HEK293 (cell line): ENCODE data around the gene COQ4.

Source experiments
- CTCF ChIA-PET: fragments of 350-600 bp; formaldehyde crosslinking; extraction: SDS; loops from one replicate; lab custom pipeline; 2021; ENCODE audit warnings: antibody characterized with exemption; lab: Yijun Ruan, JAX
- POLR2A ChIA-PET: fragments of 300-600 bp; formaldehyde crosslinking; extraction: SDS; loops from one replicate; lab custom pipeline; 2020; ENCODE audit warnings: antibody characterized with exemption, inconsistent platforms; lab: Yijun Ruan, JAX
- H3K27ac ChIP-seq: fragments of 200-500 bp; sonication (Bioruptor generic); 2 replicates; pipeline ENCODE4 v1.5.1; 2014; ENCODE audit warnings: low read depth, low read length, control low read depth, inconsistent platforms; ENCODE audit errors: extremely low read depth
- H3K36me3 ChIP-seq, 2 experiments: fragments of 200-500 bp in 1 of 2; sonication (Bioruptor generic) in 1 of 2; 1 replicate in 1 of 2; 2 replicates in 1 of 2; pipeline ENCODE4 v1.5.1; 2014 to 2017; ENCODE audit warnings: inconsistent platforms in 2 of 2, low read length in 2 of 2; ENCODE audit not compliant: control insufficient read depth in 2 of 2, insufficient read depth in 1 of 2
- H3K4me1 ChIP-seq: fragments of 200-500 bp; sonication (Bioruptor generic); 2 replicates; pipeline ENCODE4 v1.5.1; 2014; ENCODE audit warnings: mild to moderate bottlenecking, low read length, inconsistent platforms; ENCODE audit not compliant: control insufficient read depth, insufficient read depth
- H3K4me3 ChIP-seq: 2 replicates; pipeline ENCODE4 v1.5.1; 2011; ENCODE audit warnings: low read depth, mild to moderate bottlenecking, control low read depth, low read length, moderate library complexity
- H3K9me3 ChIP-seq: fragments of 200-500 bp; sonication (Bioruptor generic); 2 replicates; pipeline ENCODE4 v1.5.1; 2014; ENCODE audit warnings: low read depth, low read length, inconsistent platforms; ENCODE audit not compliant: control insufficient read depth, insufficient read depth
- EGR2 ChIP-seq: fragments of 450-650 bp; formaldehyde crosslinking; IDR thresholded peaks from 2 replicates; pipeline ENCODE4 v1.5.1; 2016; ENCODE audit warnings: low read depth, missing biosample characterization, missing genetic modification characterization
- GLI2 ChIP-seq: fragments of 450-650 bp; formaldehyde crosslinking; IDR thresholded peaks from 2 replicates; pipeline ENCODE4; 2017; ENCODE audit warnings: missing biosample characterization, missing genetic modification characterization, low read depth, borderline replicate concordance
- KLF1 ChIP-seq: fragments of 450-650 bp; formaldehyde crosslinking; IDR thresholded peaks from 2 replicates; pipeline ENCODE4 v1.5.1; 2016; ENCODE audit warnings: missing biosample characterization, missing genetic modification characterization
- KLF16 ChIP-seq: fragments of 450-650 bp; formaldehyde crosslinking; IDR thresholded peaks from 2 replicates; pipeline ENCODE4 v1.5.1; 2017; ENCODE audit warnings: missing biosample characterization, missing genetic modification characterization
- MEIS1 ChIP-seq: sonication (generic); formaldehyde crosslinking; IDR thresholded peaks from 2 replicates; pipeline ENCODE4 v1.8.1; 2022; ENCODE audit warnings: missing genetic modification reagents, mild to moderate bottlenecking, borderline replicate concordance
- ZBTB20 ChIP-seq: fragments of 450-650 bp; formaldehyde crosslinking; IDR thresholded peaks from 2 replicates; pipeline ENCODE4 v1.5.1; 2016; ENCODE audit warnings: missing biosample characterization, missing genetic modification characterization
- ZNF133 ChIP-seq: fragments of 450-650 bp; formaldehyde crosslinking; IDR thresholded peaks from 2 replicates; pipeline ENCODE4 v1.5.1; 2016; ENCODE audit warnings: missing biosample characterization, missing genetic modification characterization
- ZNF146 ChIP-seq: fragments of 450-650 bp; formaldehyde crosslinking; IDR thresholded peaks from 2 replicates; pipeline ENCODE4 v1.5.1; 2016; ENCODE audit warnings: missing biosample characterization, missing genetic modification characterization
- ZNF2 ChIP-seq: fragments of 450-650 bp; formaldehyde crosslinking; IDR thresholded peaks from 2 replicates; pipeline ENCODE4 v1.5.1; 2016; ENCODE audit warnings: missing biosample characterization, missing genetic modification characterization
- ZNF335 ChIP-seq: fragments of 450-650 bp; formaldehyde crosslinking; conservative IDR thresholded peaks from 2 replicates; pipeline ENCODE4 v1.5.1; 2016; ENCODE audit warnings: missing biosample characterization, missing genetic modification characterization
- ZNF48 ChIP-seq: fragments of 450-650 bp; formaldehyde crosslinking; IDR thresholded peaks from 2 replicates; pipeline ENCODE4 v1.5.1; 2016; ENCODE audit warnings: missing biosample characterization, missing genetic modification characterization
- ZNF600 ChIP-seq: fragments of 450-650 bp; formaldehyde crosslinking; IDR thresholded peaks from 2 replicates; pipeline ENCODE4 v1.5.1; 2016; ENCODE audit warnings: missing biosample characterization, missing genetic modification characterization
- ZNF621 ChIP-seq: fragments of 450-650 bp; formaldehyde crosslinking; IDR thresholded peaks from 2 replicates; pipeline ENCODE4 v1.5.1; 2017; ENCODE audit warnings: missing biosample characterization, missing genetic modification characterization
- ZNF664 ChIP-seq: fragments of 450-650 bp; formaldehyde crosslinking; IDR thresholded peaks from 2 replicates; pipeline ENCODE4 v1.5.1; 2016; ENCODE audit warnings: missing biosample characterization, missing genetic modification characterization
- ZNF670 ChIP-seq: fragments of 450-650 bp; formaldehyde crosslinking; IDR thresholded peaks from 2 replicates; pipeline ENCODE4 v1.5.1; 2016; ENCODE audit warnings: missing biosample characterization, missing genetic modification characterization, low read depth
- ZNF747 ChIP-seq: fragments of 450-650 bp; formaldehyde crosslinking; IDR thresholded peaks from 2 replicates; pipeline ENCODE4 v1.5.1; 2016; ENCODE audit warnings: missing biosample characterization, missing genetic modification characterization
- ZNF843 ChIP-seq: fragments of 450-650 bp; formaldehyde crosslinking; IDR thresholded peaks from 2 replicates; pipeline ENCODE4 v1.5.1; 2016; ENCODE audit warnings: missing biosample characterization, missing genetic modification characterization
- TF ChIP-seq, protein P1 (sequence below): fragments of 450-650 bp; formaldehyde crosslinking; IDR thresholded peaks from 2 replicates; pipeline ENCODE4; 2016; ENCODE audit warnings: missing biosample characterization, missing genetic modification characterization
- TF ChIP-seq, protein P2 (sequence below): fragments of 450-650 bp; formaldehyde crosslinking; IDR thresholded peaks from 2 replicates; pipeline ENCODE4 v1.5.1; 2016; ENCODE audit warnings: missing biosample characterization, missing genetic modification characterization
- TF ChIP-seq, protein P3 (sequence below): fragments of 450-650 bp; IDR thresholded peaks from 2 replicates; pipeline ENCODE4 v1.5.1; 2018; ENCODE audit warnings: missing biosample characterization, missing genetic modification characterization
- TF ChIP-seq, protein P4 (sequence below): fragments of 450-650 bp; formaldehyde crosslinking; IDR thresholded peaks from 2 replicates; pipeline ENCODE4 v1.5.1; 2017; ENCODE audit warnings: missing biosample characterization, missing genetic modification characterization
- TF ChIP-seq, protein P5 (sequence below): sonication (generic); formaldehyde crosslinking; IDR thresholded peaks from 2 replicates; pipeline ENCODE4 v1.8.1; 2022; ENCODE audit warnings: mild to moderate bottlenecking, moderate library complexity, missing genetic modification reagents
- TF ChIP-seq, protein P6 (sequence below): fragments of 450-650 bp; formaldehyde crosslinking; IDR thresholded peaks from 2 replicates; pipeline ENCODE4 v1.5.1; 2016; ENCODE audit warnings: missing biosample characterization, missing genetic modification characterization, borderline replicate concordance
- TF ChIP-seq, protein P7 (sequence below): fragments of 450-650 bp; formaldehyde crosslinking; IDR thresholded peaks from 2 replicates; pipeline ENCODE4 v1.5.1; 2017; ENCODE audit warnings: missing biosample characterization, missing genetic modification characterization

Gene COQ4

DNA sequence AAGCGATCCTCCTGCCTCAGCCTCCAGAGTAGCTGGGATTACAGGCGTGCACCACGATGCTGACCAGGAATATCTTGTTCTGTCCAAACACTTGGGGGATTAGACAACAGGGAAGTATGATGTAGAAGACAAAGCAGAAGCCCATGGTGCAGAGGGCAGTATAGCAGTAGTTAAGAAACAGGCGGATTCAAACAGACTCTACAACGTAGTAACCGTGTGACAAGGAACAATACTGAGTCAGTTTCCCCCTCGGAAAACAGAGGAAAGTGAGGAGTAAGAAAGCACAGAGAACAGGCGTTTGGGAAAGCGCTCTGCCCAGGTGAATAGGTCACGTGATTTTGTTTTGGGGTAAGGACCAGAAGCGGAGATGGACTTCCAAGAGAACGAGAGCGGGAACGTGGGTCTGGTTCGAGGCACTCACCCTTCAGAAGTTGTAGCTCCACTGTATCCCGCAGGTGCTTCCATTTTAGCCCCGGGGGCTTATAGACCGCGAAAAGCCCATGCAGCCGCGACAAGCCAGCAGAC lies 698 bp upstream of the COQ4 start:
- CTCF ChIA-PET: interaction anchor here (0.7 to 1.0 kb wide), 2 partner anchors 19 to 30 kb away, joined by 4 to 10 read pairs; no protein-coding TSS in a partner anchor
- Histone ChIP-seq H3K36me3 (peaks cover 0 to 40% of the 10 kb centered on the region in 2 experiments; a peak in 1 of 3 replicates), H3K4me3 (peak overlapping the region; percentile 87), H3K4me1 (no peaks in the 10 kb centered on the region), H3K9me3 (no peaks in the 10 kb centered on the region), H3K27ac (no peak overlapping the region)
- TF ChIP-seq ZNF335 (peak; percentile 100), ZNF747 (no peak), ZNF600 (tag by site-specific recombination) (0 out of 2 replicates have a peak, but pooled peaks have one; percentile 15)
- POLR2A ChIA-PET: interaction anchor here (1.0 to 2.2 kb wide), 3 partner anchors 18 to 46 kb away, joined by 3 to 6 read pairs (median 3); partner anchors contain the start of genes SLC27A4 and SWI5

DNA sequence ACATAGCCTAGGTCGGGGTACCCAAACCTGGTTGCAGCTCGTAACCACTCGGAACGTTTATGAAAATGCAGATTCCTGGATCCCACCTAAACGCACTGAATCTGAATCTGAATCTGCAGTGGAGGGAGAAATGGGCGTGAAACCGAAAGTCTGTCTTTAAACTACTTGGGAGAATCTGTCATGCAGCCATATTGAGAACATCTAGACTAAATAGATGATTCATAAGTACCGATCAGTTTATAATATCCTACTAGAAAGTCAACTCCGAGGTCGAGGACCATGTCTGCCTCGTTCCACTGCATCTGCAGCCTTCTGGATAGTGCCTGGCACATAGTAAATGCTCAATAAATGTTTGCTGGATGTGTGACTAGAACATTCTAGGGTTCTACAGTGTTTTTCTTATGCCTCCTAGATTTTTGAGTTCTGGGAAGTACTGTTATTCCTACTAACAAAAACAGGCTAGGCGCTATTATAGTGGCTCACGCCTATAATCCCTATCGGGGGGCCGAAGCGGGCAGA lies 632 bp downstream of the COQ4 start:
- H3K27ac ChIP-seq: peak overlapping the region; percentile 54
- peak overlapping the region; percentile 87 for H3K4me3 ChIP-seq
- H3K36me3 ChIP-seq: peaks cover 0 to 38% of the 10 kb centered on the region in 2 experiments; a peak in 1 of 3 replicates
- CTCF ChIA-PET: interaction anchor here (0.7 kb wide), 1 partner anchor 28 kb away, joined by 3 read pairs; no protein-coding TSS in a partner anchor
- no peaks in the 10 kb centered on the region for H3K4me1 ChIP-seq
- TF ChIP-seq ZNF747: no peak
- TF ChIP-seq KLF1 (tag by site-specific recombination): no peak
- TF ChIP-seq GLI2 (tag by site-specific recombination): no peak
- TF ChIP-seq, protein P1, sequence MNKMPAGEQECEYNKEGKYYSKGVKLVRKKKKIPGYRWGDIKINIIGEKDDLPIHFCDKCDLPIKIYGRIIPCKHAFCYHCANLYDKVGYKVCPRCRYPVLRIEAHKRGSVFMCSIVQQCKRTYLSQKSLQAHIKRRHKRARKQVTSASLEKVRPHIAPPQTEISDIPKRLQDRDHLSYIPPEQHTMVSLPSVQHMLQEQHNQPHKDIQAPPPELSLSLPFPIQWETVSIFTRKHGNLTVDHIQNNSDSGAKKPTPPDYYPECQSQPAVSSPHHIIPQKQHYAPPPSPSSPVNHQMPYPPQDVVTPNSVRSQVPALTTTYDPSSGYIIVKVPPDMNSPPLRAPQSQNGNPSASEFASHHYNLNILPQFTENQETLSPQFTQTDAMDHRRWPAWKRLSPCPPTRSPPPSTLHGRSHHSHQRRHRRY (tag by site-specific recombination): no peak
- TF ChIP-seq ZNF621 (tag by site-specific recombination): no peak
- TF ChIP-seq ZNF146: no peak
- TF ChIP-seq, protein P2, sequence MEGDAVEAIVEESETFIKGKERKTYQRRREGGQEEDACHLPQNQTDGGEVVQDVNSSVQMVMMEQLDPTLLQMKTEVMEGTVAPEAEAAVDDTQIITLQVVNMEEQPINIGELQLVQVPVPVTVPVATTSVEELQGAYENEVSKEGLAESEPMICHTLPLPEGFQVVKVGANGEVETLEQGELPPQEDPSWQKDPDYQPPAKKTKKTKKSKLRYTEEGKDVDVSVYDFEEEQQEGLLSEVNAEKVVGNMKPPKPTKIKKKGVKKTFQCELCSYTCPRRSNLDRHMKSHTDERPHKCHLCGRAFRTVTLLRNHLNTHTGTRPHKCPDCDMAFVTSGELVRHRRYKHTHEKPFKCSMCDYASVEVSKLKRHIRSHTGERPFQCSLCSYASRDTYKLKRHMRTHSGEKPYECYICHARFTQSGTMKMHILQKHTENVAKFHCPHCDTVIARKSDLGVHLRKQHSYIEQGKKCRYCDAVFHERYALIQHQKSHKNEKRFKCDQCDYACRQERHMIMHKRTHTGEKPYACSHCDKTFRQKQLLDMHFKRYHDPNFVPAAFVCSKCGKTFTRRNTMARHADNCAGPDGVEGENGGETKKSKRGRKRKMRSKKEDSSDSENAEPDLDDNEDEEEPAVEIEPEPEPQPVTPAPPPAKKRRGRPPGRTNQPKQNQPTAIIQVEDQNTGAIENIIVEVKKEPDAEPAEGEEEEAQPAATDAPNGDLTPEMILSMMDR (tag by site-specific recombination): 0 out of 2 replicates have a peak, but pooled peaks have one; percentile 4
- no peak for TF ChIP-seq ZNF48
- TF ChIP-seq, protein P3, sequence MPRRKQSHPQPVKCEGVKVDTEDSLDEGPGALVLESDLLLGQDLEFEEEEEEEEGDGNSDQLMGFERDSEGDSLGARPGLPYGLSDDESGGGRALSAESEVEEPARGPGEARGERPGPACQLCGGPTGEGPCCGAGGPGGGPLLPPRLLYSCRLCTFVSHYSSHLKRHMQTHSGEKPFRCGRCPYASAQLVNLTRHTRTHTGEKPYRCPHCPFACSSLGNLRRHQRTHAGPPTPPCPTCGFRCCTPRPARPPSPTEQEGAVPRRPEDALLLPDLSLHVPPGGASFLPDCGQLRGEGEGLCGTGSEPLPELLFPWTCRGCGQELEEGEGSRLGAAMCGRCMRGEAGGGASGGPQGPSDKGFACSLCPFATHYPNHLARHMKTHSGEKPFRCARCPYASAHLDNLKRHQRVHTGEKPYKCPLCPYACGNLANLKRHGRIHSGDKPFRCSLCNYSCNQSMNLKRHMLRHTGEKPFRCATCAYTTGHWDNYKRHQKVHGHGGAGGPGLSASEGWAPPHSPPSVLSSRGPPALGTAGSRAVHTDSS (tag by site-specific recombination): no peak
- no peak for TF ChIP-seq MEIS1 (CRISPR knock-in tag)
- TF ChIP-seq, protein P4, sequence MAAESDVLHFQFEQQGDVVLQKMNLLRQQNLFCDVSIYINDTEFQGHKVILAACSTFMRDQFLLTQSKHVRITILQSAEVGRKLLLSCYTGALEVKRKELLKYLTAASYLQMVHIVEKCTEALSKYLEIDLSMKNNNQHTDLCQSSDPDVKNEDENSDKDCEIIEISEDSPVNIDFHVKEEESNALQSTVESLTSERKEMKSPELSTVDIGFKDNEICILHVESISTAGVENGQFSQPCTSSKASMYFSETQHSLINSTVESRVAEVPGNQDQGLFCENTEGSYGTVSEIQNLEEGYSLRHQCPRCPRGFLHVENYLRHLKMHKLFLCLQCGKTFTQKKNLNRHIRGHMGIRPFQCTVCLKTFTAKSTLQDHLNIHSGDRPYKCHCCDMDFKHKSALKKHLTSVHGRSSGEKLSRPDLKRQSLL (tag by site-specific recombination): no peak
- TF ChIP-seq ZNF843 (tag by site-specific recombination): no peak
- TF ChIP-seq EGR2: no peak
- TF ChIP-seq, protein P5, sequence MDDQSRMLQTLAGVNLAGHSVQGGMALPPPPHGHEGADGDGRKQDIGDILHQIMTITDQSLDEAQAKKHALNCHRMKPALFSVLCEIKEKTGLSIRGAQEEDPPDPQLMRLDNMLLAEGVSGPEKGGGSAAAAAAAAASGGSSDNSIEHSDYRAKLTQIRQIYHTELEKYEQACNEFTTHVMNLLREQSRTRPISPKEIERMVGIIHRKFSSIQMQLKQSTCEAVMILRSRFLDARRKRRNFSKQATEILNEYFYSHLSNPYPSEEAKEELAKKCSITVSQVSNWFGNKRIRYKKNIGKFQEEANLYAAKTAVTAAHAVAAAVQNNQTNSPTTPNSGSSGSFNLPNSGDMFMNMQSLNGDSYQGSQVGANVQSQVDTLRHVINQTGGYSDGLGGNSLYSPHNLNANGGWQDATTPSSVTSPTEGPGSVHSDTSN (CRISPR knock-in tag): no peak
- TF ChIP-seq ZNF335: no peak
- TF ChIP-seq, protein P6, sequence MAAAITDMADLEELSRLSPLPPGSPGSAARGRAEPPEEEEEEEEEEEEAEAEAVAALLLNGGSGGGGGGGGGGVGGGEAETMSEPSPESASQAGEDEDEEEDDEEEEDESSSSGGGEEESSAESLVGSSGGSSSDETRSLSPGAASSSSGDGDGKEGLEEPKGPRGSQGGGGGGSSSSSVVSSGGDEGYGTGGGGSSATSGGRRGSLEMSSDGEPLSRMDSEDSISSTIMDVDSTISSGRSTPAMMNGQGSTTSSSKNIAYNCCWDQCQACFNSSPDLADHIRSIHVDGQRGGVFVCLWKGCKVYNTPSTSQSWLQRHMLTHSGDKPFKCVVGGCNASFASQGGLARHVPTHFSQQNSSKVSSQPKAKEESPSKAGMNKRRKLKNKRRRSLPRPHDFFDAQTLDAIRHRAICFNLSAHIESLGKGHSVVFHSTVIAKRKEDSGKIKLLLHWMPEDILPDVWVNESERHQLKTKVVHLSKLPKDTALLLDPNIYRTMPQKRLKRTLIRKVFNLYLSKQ (tag by site-specific recombination): no peak
- peak; percentile 98 for TF ChIP-seq ZBTB20 (tag by site-specific recombination)
- TF ChIP-seq ZNF664 (tag by site-specific recombination): peak; percentile 92
- TF ChIP-seq ZNF133 (tag by site-specific recombination): no peak
- no peak for TF ChIP-seq ZNF2 (tag by site-specific recombination)
- TF ChIP-seq KLF16: no peak
- no peak for TF ChIP-seq ZNF670 (tag by site-specific recombination)
- TF ChIP-seq, protein P7, sequence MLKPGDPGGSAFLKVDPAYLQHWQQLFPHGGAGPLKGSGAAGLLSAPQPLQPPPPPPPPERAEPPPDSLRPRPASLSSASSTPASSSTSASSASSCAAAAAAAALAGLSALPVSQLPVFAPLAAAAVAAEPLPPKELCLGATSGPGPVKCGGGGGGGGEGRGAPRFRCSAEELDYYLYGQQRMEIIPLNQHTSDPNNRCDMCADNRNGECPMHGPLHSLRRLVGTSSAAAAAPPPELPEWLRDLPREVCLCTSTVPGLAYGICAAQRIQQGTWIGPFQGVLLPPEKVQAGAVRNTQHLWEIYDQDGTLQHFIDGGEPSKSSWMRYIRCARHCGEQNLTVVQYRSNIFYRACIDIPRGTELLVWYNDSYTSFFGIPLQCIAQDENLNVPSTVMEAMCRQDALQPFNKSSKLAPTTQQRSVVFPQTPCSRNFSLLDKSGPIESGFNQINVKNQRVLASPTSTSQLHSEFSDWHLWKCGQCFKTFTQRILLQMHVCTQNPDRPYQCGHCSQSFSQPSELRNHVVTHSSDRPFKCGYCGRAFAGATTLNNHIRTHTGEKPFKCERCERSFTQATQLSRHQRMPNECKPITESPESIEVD (tag by site-specific recombination): no peak
- POLR2A ChIA-PET: no interaction called here
- H3K9me3 ChIP-seq: no peaks in the 10 kb centered on the region
